HCEC 1CT (cell line): Measurements from ENCODE around the gene NRCAM.
A peak's percentile ranks its signal among the peaks of the same experiment; 100 is the strongest.

Source experiments
- DNase-seq: peaks from one replicate; pipeline ENCODE4 v3.0.0-alpha.2; 2017

The NRCAM gene

DNA sequence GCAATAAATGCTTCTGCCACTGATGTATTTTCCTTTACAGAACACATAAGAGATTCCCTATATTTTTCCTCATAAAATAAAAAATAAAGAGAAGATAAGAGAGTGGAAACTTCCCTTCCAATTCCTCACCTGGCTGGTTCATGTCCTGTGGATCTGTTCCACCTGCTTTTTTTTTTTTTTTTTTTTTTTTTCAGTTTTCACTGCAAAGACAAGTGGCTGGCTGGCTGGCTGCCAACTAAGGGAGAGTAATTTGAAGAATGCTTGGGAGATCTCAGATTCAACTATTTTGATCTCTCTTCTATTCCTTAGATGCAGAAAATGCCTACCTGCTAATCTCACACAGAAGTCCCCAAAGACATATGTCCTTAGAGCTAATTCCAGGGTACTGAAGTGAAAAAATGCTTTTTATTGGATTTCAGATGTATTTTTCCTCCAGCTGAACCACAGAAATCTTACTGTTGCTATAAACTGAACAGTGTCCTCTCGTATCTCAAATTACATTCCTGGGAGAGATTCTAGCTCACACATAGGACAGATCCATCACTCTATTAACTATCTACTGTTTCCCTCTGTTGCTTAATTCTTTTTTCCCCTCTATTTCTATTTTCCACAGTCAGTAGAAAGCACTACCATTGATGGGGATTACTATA lies 120.8 kb downstream of the NRCAM start:
- no peak for DNase-seq

DNA sequence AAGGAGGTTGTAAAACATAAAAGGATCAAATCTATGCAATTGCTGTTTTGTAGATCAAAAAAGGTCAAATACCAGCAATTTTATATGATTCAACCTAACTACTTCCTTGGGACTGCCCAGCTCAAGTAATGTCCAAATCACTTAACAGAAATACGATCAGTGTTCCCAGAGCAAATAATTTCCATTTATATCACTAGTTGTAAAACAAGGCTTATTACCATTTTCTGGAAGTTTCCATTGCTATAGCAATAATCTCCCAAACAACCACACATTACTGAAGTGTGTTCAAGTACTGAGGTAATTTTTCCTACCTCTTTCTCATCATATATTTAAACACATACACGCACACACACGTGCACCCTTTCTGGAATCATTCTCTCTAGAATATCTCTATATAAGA lies 123.3 kb downstream of the NRCAM start:
- no peak for DNase-seq

DNA sequence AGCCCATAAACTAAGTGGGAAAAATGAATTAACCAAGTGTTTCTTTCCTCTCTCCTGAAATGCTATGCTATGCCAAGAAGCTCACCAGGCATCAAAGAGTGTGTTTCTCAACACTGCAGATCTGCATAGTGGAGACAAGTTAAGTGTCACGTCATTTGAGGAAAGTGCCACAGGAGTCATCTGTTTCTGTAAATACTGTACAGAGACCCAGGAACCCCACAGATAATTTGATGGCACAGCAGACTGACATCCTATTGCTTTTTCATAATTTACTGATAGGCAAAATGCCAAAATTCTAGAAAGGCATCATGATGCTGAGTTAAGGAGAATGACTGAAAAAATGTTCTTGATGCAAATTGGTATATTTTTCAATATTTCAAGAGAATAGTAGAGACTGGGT lies 124.3 kb downstream of the NRCAM start:
- no peak for DNase-seq

DNA sequence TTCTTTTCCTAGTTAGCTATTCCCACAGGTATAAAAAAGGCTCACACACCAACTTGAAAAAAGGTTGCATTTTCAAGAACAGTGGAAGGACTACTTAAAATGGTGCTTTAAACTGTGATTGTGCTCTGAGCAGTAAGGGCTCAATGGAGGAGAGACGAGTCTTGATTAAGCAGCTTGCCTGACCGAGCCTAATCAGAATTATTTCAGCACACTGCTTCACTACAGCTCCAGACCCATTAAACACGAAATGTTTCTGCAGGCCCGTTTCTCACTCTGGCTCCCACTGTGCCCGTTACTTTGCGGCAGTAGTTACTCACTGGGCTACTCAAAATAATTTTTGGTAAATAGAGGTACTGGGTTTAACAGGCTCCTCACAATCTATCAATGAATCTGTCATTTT lies 126.0 kb downstream of the NRCAM start:
- DNase-seq: no peak

DNA sequence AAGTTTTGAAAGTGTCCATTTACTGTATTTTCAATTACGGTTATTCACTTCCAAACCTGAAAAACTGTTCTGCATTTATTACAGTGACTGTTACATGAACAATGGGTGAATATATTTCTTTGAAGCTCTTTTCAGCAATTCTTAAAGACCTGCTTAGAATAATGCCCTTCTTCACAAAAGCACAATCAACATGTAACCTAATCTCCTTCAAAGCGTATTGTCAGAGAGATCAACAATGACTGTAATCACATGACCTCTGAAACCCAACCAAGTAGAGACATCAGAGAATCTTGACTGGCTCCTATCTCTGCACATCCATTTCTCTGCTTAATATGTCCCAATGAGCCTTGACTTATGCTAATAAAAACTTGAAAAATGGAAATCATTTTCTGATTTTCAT lies 126.7 kb downstream of the NRCAM start:
- DNase-seq: no peak

DNA sequence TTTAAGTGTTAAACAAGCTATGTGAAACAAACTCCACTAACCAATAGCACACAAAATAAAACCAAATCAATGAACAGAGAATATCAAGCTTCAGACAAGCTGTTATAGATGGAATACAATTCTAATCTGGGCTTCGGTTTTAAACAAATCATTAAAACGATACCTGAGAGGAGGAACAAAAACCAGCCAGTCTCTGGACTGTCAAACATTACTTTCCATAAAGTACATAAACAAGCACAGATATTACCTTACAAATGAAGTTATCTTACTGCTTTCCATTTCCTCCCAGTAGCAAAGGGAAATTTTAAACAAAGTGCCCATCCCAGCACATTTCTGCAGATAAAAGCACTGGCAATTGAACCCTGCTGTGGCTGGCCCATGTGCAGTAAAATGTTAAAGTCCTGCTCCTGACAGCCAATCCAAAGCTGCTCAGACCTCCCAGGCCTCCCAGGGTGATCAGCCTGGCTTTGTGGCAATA lies 128.0 kb downstream of the NRCAM start:
- no peak for DNase-seq

DNA sequence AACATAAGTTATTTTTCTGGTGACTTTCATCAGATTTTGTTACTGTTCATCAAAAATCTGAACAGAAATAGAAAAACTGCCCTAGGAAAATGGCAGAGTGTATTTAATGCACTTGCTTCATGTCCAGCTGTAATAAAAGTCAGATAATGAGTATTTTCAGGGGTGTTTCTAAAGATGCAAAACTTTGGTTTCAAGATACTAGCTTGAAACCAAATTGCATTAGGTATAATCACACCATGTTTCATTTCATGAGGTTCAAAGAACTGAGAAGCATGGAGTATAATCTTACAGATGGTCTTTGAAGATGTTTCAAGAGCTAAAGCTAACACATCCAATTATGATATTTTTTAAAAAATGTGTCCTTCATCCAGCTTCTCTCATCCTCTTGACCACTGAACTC lies 128.9 kb downstream of the NRCAM start:
- DNase-seq: no peak

DNA sequence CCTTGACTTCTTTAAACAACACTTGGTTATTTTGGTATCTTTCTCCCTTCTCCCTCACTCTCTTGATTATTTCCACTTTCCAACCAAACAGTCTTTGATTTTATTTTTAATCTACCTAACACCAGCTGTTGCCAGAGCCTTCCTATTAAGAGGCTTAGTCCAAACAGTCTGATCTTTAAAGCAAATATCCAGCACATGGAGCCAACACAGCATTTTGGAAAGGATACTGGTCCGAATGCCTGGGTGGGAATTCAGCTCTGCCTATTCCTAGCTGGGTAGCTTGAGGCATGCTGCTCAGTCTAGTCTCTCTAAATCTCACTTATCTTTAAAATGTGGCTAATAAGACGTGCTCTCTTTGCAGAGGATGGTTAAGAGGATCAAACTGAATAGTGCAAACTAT lies 129.3 kb downstream of the NRCAM start:
- no peak for DNase-seq

DNA sequence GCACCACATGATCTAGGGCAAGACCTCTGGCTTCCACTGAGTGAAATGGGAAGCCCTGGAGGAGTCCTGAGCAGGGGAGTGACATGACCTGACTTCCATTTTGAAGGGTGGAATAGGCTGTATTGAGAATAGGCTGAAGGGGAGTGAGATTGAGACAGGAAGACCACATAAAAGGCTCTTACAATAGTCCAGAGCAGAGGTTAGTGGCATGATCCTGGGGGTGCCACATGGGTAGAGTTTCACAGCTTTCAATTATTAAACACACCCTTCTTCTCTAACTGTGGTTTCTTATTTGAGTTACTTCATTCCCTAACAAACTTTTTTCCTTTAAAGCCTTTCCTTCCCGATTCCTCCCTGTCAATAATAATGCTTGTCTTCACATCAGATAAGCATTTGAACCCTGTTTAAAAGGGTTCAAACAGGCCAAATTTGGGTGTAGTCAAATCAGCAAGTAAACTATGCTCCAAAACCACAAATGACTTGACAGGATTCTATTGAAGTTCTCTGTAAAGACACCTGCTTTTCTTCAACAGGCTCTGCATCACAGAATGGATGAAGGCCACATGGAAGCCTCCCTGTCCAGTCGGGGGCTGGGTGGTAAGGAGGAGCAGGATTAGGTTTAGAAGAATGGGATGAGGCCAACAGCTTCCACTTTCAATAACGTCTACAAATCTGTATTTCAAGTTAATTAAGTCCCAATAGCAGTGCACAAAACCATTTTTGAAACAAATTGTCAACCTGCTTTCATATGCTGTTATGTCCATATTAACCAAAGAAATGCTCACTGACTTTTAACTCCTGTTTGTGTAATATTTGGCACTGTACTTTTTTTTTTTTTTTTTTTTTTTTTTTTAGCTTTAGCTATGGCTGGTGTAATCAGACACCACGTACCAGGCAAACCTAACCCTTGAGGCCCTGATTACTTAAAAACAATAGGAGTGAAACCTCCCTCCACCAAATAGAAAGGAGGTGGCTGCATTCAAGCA lies 131.9 kb downstream of the NRCAM start:
- no peak for DNase-seq

DNA sequence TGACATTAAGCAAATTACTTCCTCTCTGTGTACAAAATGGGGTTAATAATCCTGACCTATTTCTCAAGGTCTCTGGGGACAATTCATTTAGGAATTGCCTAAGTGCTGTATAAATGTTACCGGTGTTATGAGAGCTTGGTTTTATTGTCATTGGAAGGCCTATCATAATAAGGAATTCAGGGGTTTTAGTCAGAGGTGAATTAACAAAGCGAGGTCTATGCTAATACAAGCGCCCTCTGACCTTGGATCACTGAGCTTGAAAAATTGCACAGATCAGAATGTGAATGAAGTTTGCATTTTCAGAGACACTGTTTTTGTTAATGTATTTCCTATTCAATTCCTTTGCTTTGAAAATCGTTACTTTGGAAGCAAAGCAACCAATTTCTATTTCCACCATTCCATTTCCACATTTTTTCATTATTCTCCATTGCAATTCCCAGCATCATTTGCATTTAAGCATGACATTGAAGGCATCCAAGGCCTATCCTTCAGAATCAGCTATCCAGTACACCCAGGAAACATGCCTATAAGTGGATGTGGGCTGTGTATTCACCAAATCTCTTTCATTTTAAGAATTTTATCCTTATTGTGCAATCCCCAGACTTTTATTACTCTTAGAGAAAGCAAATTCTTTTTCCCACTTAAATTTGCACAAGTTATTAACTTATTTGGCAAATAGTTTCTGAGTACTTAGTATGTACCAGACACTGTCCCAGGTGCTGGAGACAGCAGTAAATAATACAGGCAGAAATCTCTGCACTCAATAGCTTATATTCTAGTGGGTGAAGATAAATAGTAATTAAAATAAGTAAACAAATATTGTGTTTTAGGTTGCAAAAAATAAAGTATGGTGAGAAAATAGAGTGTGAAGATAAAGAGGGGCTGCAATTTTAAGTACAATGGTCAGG lies 133.1 kb downstream of the NRCAM start:
- no peak for DNase-seq

DNA sequence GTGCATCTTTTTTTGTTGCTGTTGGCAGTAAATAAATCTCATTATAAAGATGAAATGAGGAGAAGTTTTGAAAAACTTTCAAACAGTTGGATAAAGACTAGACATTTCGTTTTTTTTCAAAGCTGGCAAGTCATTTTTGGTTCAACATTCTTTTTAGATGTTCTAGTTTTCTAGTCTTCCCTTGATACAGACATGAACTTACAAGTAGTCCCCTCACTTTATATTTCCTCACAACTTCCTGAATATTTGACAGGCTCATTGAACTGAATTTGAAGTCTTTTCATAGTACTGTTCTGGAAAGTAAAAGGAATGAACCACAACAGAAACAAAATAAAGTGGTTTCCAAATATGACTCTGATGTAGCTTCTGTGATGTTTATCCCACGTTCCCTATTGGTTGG lies 134.2 kb downstream of the NRCAM start:
- DNase-seq: no peak

DNA sequence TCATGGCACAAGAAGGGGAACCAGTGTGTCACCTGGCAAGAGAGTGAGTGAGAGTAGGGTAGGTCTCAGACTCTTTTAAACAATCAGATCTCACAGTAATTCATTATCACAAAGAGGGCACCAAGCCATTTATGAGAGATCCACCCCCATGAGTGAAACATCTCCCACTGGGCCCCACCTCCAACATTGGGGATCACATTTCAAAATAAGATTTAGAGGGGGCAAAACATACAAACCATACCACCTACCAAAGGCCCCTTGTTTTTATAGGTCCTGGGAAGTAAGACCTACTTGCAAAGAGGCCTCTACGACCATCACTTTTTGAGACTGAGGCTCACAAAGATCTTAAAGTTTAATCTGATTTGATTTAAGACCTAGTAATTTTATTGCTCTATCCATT lies 134.9 kb downstream of the NRCAM start:
- DNase-seq: no peak

DNA sequence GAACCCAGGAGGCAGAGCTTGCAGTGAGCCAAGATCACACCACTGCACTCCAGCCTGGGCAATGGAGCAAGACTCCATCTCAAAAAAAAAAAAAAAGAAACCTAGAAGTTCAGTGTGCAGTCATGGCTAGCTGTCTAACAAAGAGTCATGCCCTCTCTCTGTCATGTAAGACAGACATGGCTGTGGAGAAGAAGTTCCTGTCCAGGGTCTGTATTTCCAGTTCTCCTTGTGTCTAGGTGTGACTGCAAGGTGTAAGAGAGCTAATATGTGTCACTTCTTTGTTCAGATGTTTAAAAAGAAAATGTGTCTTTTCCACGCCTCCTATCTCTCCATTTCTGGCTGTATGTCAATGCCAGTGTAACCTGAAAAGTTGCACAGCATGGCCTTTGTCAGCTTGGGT lies 139.5 kb downstream of the NRCAM start:
- no peak for DNase-seq

DNA sequence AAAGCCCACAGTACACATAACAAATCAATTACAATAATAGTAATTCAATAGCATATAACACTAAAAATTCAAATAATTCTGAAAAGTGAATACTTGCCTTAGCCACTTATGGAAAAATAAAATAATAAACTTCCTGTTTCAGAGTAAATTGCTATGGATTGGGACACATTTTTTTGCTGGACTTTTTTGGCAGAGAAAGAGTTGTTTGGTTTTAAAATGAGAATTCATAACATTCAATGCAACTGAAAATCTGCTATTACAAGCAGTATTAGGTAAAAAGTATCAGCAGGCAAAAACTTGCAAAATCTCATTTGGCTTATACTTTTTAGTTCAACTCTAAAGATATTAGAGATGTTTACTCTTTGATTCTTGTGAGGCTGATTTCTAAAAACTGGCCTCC lies 141.7 kb downstream of the NRCAM start:
- DNase-seq: no peak

DNA sequence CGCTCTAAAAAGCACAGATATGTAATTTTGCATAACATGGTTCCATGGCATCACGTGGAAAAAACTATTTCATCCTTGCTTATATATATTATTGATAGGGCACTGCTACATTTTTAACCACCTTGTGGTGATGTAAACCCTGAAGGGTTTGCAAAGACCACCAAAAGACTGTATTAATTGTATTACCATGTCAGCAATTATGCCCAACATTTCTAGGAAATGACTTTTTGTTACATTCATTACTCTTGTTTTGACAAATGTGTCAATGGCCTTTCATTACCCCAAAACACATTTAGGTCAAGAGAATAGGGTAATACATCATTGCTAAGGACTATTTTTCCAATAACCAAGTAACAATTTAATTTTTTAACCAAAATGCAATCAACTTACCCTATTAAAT lies 142.2 kb downstream of the NRCAM start:
- DNase-seq: no peak

DNA sequence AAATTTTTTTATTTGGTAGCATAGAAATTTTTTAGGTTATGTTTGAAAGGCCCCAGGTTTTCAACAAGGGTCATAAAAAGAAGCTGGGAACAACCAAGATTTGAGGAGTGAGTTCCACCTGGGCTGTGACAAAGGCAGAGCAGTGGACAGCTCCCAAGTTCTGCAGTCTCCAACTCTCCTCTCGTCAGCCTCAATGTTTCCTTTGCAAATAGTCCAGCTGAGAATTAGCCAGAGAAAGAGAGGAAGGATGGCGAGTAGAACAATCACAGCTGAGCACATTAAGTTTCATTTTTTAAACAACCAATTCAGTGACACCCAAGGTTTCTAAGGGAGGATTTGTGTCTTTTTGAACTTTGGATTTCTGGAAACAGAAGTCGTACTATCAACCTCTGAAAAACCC lies 143.2 kb downstream of the NRCAM start:
- no peak for DNase-seq

DNA sequence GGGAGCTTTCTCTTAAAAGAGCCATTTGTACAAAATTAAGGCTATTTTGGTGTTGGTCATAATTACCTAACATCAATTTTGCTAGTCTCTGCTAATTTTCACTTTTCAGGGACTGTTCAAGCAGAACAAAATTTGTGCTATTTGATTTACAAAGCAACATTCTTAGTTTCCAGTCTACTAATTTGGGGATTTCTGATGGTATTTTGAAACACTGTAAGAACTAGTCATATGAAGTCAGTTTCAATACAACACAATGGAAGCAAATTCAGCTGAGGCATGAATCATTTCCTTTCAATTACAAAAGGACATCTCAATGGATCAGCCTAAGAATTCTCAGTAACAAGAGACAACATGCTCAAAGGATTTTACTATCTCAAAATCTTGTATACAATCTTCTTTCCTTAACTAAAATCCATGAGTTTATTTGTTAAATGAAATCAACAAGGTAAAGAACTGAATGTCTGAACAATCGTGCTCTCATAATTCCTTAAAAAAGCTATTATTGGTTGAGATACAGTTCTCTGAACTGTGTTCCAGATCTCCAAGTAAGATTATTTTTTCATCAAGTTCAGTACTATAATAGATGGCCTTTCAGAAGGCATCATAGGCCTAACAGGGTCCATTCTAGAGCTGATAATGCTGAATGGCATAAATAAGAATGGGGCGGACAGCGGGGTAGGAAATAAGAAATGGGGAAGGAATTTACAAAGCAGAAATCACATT lies 144.6 kb downstream of the NRCAM start:
- DNase-seq: peak; percentile 75

DNA sequence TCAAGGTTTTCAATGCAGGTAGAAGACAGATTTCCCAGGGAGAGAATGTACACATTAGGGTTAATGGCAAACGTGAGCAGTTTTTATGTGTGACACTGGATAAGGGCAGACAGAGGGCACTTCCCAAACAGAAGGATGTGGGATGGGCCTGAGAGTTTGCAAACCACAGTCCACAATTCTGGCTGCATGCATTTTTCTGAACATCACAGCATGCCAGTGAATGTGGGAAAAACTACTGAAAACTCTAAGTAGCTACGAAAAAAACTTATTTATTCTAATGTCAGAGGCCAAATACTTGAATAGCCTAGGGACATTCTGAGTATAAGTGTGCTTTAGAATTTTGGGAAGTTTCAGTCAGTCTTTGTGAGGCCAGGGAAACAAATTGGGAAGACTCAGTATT lies 145.9 kb downstream of the NRCAM start:
- peak; percentile 14 for DNase-seq

DNA sequence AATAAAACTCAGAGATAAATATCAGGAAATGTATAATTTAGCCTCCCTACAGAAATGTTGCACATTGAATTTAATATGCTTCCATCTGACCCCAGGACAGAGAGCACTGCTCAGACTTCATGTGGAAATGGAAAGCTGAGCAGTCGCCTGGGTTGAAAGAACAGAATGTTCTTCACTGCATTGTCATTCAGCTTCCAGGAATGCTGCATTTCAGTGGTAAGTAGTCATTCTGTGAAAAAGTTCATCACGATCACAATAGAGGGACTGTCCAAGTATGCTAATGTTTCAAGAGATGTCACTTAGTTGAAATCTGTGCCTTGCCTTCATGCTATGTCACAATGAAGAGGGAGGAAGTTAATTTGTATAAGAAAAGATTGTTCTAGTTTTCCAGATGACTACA lies 147.3 kb downstream of the NRCAM start:
- DNase-seq: peak; percentile 69

DNA sequence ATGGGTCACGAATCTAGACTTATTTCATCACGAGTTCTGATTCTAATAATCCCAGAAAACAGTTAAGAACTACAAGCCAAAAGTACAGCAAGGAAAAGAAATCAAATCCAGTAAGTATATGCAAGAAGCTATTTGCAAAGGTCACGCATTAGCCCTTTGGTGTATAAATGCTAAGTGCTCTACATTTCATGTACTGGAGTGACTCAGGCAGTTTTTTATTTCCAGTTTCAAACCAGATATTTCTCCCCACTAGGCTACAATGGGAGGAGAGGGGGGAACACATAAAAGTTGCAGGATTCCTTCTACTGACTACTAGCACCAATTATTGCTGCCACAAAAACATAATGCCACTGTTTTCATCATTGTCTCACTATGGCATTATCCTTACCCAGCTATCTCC lies 148.0 kb downstream of the NRCAM start:
- peak; percentile 67 for DNase-seq

DNA sequence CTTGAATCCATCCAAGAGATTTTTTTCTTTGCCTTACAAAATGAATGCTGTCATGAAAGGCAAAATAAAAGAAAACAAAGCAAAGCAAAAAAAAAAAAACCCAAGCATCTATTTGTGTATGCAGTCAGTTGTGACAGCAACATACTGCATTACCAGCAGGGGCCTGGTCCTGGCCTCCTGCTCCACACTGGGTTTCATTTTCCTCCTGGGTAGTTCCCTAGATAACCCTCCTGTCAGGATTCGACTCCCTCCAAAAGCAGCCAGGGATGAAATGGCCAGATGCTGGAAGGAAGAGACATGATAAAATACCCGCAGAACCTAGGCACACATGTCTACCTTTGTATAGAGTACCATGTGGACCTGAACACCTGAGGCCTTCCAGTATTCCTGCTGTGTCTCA lies 148.6 kb downstream of the NRCAM start:
- no peak for DNase-seq

DNA sequence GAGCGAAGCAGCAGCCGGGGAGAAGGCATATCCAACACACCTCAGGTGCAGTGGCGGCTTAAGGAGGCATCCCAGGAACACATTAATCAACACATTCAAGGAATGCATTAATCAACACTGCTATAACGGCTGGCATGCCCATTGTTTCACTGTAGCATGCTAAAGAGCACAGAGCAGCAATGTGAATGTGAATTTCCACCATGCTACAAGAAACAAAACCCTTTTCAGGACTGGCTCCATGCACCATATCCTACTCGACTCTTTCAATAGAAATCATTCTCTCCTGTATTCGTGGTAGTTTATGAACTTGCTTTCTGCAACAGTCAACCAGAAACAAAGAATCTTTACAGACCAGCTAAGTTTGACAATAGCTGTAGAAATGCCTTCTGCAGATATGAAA lies 149.0 kb downstream of the NRCAM start:
- DNase-seq: no peak

DNA sequence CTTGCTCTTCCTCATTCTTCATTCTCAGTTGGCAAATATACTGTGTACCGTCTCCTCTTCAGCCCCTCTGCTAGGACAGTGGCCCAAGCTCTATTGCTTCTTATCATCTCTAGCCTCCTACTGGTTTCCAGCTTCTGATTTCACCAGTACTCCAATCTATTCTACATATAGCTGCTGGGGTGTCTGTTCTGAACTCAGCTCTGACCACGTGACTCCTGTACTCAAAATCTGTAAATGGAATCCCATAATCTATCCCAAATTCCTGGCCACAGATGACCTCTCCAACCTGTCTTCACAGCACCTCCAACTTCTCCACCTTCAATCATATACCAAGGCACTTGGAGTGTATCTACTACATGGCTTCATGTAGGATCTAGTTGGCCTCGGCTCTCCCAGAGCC lies 152.9 kb downstream of the NRCAM start:
- DNase-seq: no peak
